GM12878 (cell line): Measurements from ENCODE around the gene NR2F2. TPM values are rescaled to one million over a fixed set of nuclear protein-coding genes. Genes with fewer than 3 reads are reported as not detected.

Experiments used
- ATAC-seq: fragments of 200-7000 bp; cut with Tn5 transposase; 3 replicates; pipeline ENCODE4 v1.9.1; 2020; ENCODE audit warnings: mild to moderate bottlenecking, moderate library complexity
- BruUV-seq: library from RNA; stranded (reverse); fragments of 400-500 nt; replicated peaks from 2 replicates; lab custom pipeline; 2021; lab: Mats Ljungman, UMichigan
- CTCF ChIA-PET: fragments of 300-600 bp; sonication (Branson Sonifier 250); formaldehyde crosslinking; extraction: SDS; loops from one replicate; lab custom pipeline; 2021; ENCODE audit warnings: inconsistent platforms; lab: Yijun Ruan, JAX
- POLR2A ChIA-PET: fragments of 350-600 bp; formaldehyde crosslinking; extraction: SDS; loops from one replicate; lab custom pipeline; 2021; ENCODE audit warnings: inconsistent platforms; lab: Charles Lee
- RAD21 ChIA-PET: fragments of 300-600 bp; sonication (Branson Sonifier 250); formaldehyde crosslinking; loops from one replicate; lab custom pipeline; 2023; ENCODE audit warnings: antibody characterized with exemption; ENCODE audit not compliant: unreplicated experiment; lab: Charles Lee
- SMC1A ChIA-PET: fragments of 300-600 bp; sonication (Branson Sonifier 250); formaldehyde crosslinking; loops from one replicate; lab custom pipeline; 2023; ENCODE audit not compliant: unreplicated experiment, uncharacterized antibody; lab: Charles Lee
- DNase-seq: peaks from one replicate; pipeline ENCODE4 v3.0.0-alpha.2; 2011; ENCODE audit warnings: low read depth, low spot score
- FAIRE-seq: peaks from 3 replicates; lab custom pipeline; 2011; peaks lifted over from hg19 to GRCh38; lab: Jason Lieb, UNC
- H2AFZ ChIP-seq: 2 replicates; pipeline ENCODE4 v1.6.0; 2011; ENCODE audit warnings: low read depth, low read length, control low read depth; ENCODE audit not compliant: control insufficient read depth
- H3K27ac ChIP-seq: 2 replicates; pipeline ENCODE4 v1.5.1; 2011; ENCODE audit warnings: control low read depth; ENCODE audit not compliant: control insufficient read depth, insufficient read depth
- H3K27me3 ChIP-seq, 2 experiments: replicated peaks in 1 of 2; 2 replicates each; pipeline versions ENCODE4 v1.6.0 to v1.6.1; 2011; ENCODE audit warnings: low read length in 1 of 2; ENCODE audit not compliant: control insufficient read depth in 2 of 2, insufficient read depth in 2 of 2
- H3K36me3 ChIP-seq, 2 experiments: 2 replicates each; pipeline ENCODE4 v1.5.1; 2011; ENCODE audit warnings: low read length in 1 of 2; ENCODE audit not compliant: control insufficient read depth in 2 of 2, insufficient read depth in 2 of 2
- H3K4me1 ChIP-seq: 2 replicates; pipeline ENCODE4 v1.6.1; 2011; ENCODE audit warnings: mild to moderate bottlenecking, low read length, moderate library complexity, mixed read lengths; ENCODE audit not compliant: control insufficient read depth, insufficient read depth
- H3K4me2 ChIP-seq: 2 replicates; pipeline ENCODE4 v1.6.0; 2011; ENCODE audit warnings: control low read depth; ENCODE audit not compliant: control insufficient read depth, insufficient read depth
- H3K4me3 ChIP-seq: fragments of 200-600 bp; sonication (generic); 2 replicates; pipeline ENCODE4 v1.5.1; 2016
- H3K79me2 ChIP-seq: 2 replicates; pipeline ENCODE4 v1.6.0; 2011; ENCODE audit warnings: low read length; ENCODE audit not compliant: control insufficient read depth, insufficient read depth
- H3K9ac ChIP-seq: 2 replicates; pipeline ENCODE4 v1.8.0; 2011; ENCODE audit warnings: low read length, control low read depth, mixed read lengths; ENCODE audit not compliant: control insufficient read depth, insufficient read depth
- H3K9me3 ChIP-seq: replicated peaks from 3 replicates; pipeline ENCODE4 v1.5.1; 2011; ENCODE audit warnings: mild to moderate bottlenecking, low read length; ENCODE audit not compliant: control insufficient read depth, insufficient read depth
- H4K20me1 ChIP-seq: 2 replicates; pipeline ENCODE4 v1.6.0; 2011; ENCODE audit not compliant: control insufficient read depth, insufficient read depth
- PAX8 ChIP-seq: fragments of 450-650 bp; IDR thresholded peaks from 2 replicates; pipeline ENCODE4 v1.6.1; 2017; ENCODE audit warnings: mild to moderate bottlenecking, moderate library complexity
- ZNF217 ChIP-seq: fragments of 450-650 bp; IDR thresholded peaks from 2 replicates; pipeline ENCODE4 v1.6.1; 2017; ENCODE audit warnings: antibody characterized with exemption, mild to moderate bottlenecking
- ZNF24 ChIP-seq: fragments of 450-650 bp; IDR thresholded peaks from 2 replicates; pipeline ENCODE4 v1.6.1; 2017; ENCODE audit warnings: antibody characterized with exemption, mild to moderate bottlenecking
- WGBS: methylation state at CpG from one replicate; pipeline ENCODE4 v1.1.6; 2016; ENCODE audit warnings: low lambda C conversion rate; ENCODE audit not compliant: insufficient replicate concordance, insufficient coverage; ENCODE audit errors: missing lambda C conversion rate; 5-methylcytosine and 5-hydroxymethylcytosine counted together
- in situ Hi-C: fragments of 300-500 bp; cut with MboI; formaldehyde crosslinking; loops from 9 replicates; pipeline ENCODE4 v1.14.3; 2018; ENCODE audit warnings: mixed read lengths
- intact Hi-C: fragments of 100-400 bp; cut with micrococcal nuclease; formaldehyde crosslinking; loops from one replicate; pipeline ENCODE4 v1.14.2; 2022; ENCODE audit not compliant: unreplicated experiment
- polyA plus RNA-seq, 11 experiments: library from polyadenylated mRNA; depleted of rRNA in 4 of 11; unstranded in 6 of 11; stranded (reverse) in 5 of 11; fragments of >200 nt; fragmentation: Nextera tagmentation in 4 of 11; fragmentation: Illumina TruSeq in 1 of 11; extraction: Ambion mirVana in 4 of 11; extraction: Trizol in 1 of 11; gene quantifications; 1 replicate in 1 of 11; 2 replicates in 10 of 11; pipeline versions ENCODE4 v1.2.1 to v1.2.3, GENCODE V29; 2011 to 2016; ENCODE audit warnings: inconsistent platforms in 2 of 11, missing spikeins in 2 of 11, low read depth in 1 of 11
- total RNA-seq, 4 experiments: library from RNA; depleted of rRNA in 3 of 4; stranded (reverse); fragments of >200 nt in 3 of 4; fragmentation: Illumina TruSeq in 1 of 4; extraction: Trizol in 1 of 4; gene quantifications; 2 replicates each; pipeline versions ENCODE4 v1.2.1 to v1.2.3, GENCODE V29; 2013 to 2021
- TF ChIP-seq, protein P1 (sequence below): fragments of 450-650 bp; IDR thresholded peaks from 2 replicates; pipeline ENCODE4 v1.6.1; 2014; ENCODE audit warnings: mild to moderate bottlenecking
- TF ChIP-seq, protein P2 (sequence below): fragments of 450-650 bp; IDR thresholded peaks from 2 replicates; pipeline ENCODE4 v1.6.1; 2016; ENCODE audit warnings: mild to moderate bottlenecking, moderate library complexity, borderline replicate concordance
- TF ChIP-seq, protein P3 (sequence below): IDR thresholded peaks from 2 replicates; pipeline ENCODE4 v1.6.1; 2011; ENCODE audit warnings: low read depth, low read length, improper control_type of control experiment, borderline replicate concordance
- TF ChIP-seq, protein P4 (sequence below): IDR thresholded peaks from 2 replicates; pipeline ENCODE4 v1.6.1; 2012; ENCODE audit warnings: mild to moderate bottlenecking, low read depth, low read length
- TF ChIP-seq, protein P5 (sequence below): IDR thresholded peaks from 2 replicates; pipeline ENCODE4 v1.6.1; 2012; ENCODE audit warnings: low read length, inconsistent platforms

The NR2F2 gene
- total and polyA plus RNA-seq, 10 of the 15 experiments (the other 5 are each of a cell fraction or from before 2014, with no cell fraction given) = 1.1 to 10.1 (median 3.2) TPM

DNA sequence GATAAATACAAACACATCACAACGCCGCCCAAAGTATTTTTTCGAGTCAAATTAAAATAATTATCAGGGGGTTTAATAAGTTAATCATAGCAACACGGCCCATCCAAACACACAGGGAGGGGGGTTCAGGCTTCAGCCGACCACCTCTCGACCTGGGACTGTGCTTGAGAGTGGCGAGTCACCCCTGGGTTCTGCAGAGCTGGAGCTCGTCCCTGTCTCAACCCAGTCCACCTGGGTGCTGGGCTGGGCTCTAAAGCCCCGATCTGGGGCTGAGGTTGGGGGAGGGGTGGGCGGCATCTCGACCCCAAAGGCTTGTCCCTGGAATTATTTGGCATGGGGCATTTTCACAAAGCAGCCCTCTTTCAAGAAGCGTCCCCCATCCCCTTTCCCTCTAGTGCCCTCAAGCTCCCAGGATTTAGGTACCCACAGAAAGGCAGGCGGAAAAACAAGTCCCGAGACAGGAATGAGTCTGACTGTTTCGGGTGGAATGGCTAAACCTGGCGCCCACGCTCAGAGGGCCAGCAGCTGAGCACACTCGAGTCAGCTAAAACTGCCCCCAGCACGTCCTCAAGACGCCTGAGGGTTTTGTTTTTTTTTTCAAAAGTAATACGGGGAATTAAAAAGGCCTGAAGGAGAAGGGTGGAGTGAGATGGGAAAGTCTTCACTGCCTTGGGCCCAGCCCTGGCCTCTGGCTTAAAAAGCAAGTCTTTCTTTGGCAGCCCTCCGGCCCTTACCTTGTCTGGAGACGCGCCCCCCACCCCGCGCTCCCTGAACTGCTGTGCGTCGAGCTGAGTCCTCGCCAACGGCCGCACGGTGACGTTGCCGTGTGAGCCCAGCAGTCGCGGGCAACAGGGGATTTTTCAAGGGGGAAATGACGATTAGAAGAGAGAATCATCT, 32.5 kb downstream of the NR2F2 start:
- 2% methylated on average over 36 of the region's 37 CpGs for WGBS
- SMC1A ChIA-PET = interaction anchor here (0.7 to 2.2 kb wide), 4 partner anchors 14 to 1137 kb away, joined by 3 to 6 read pairs (median 4); no protein-coding TSS in a partner anchor
- Histone ChIP-seq H3K27ac (no peak overlapping the region), H2AFZ (no peak overlapping the region), H3K79me2 (no peaks in the 10 kb centered on the region), H3K9ac (no peak overlapping the region), H3K4me3 (no peak overlapping the region), H3K36me3 (no peaks in the 10 kb centered on the region), H3K27me3 (peaks cover 12 to 19% of the 10 kb centered on the region in 2 experiments), H3K9me3 (no peaks in the 10 kb centered on the region; the same call in 2 of the 3 replicates), H3K4me2 (no peak overlapping the region), H3K4me1 (0 out of 2 replicates have a peak, but pooled peaks cover 2% of the 10 kb centered on the region), H4K20me1 (no peaks in the 10 kb centered on the region)
- POLR2A ChIA-PET = interaction anchor here (1.2 kb wide), 1 partner anchor 14 kb away, joined by 3 read pairs; no protein-coding TSS in a partner anchor
- CTCF ChIA-PET = interaction anchor here (0.6 to 1.8 kb wide), 8 partner anchors 26 to 882 kb away, joined by 3 to 5 read pairs (median 4); no protein-coding TSS in a partner anchor
- FAIRE-seq = no peak
- intact Hi-C loops (no loop called here), in situ Hi-C loops (no loop called here)
- DNase-seq = no peak
- TSS peak; percentile 92 for BruUV-seq
- peak; percentile 63 for ATAC-seq
- RAD21 ChIA-PET = interaction anchor here (0.7 to 1.5 kb wide), 10 partner anchors 8 to 170 kb away, joined by 3 to 5 read pairs (median 3); no protein-coding TSS in a partner anchor
- TF ChIP-seq, protein P1, sequence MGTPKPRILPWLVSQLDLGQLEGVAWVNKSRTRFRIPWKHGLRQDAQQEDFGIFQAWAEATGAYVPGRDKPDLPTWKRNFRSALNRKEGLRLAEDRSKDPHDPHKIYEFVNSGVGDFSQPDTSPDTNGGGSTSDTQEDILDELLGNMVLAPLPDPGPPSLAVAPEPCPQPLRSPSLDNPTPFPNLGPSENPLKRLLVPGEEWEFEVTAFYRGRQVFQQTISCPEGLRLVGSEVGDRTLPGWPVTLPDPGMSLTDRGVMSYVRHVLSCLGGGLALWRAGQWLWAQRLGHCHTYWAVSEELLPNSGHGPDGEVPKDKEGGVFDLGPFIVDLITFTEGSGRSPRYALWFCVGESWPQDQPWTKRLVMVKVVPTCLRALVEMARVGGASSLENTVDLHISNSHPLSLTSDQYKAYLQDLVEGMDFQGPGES = no peak
- TF ChIP-seq, protein P2, sequence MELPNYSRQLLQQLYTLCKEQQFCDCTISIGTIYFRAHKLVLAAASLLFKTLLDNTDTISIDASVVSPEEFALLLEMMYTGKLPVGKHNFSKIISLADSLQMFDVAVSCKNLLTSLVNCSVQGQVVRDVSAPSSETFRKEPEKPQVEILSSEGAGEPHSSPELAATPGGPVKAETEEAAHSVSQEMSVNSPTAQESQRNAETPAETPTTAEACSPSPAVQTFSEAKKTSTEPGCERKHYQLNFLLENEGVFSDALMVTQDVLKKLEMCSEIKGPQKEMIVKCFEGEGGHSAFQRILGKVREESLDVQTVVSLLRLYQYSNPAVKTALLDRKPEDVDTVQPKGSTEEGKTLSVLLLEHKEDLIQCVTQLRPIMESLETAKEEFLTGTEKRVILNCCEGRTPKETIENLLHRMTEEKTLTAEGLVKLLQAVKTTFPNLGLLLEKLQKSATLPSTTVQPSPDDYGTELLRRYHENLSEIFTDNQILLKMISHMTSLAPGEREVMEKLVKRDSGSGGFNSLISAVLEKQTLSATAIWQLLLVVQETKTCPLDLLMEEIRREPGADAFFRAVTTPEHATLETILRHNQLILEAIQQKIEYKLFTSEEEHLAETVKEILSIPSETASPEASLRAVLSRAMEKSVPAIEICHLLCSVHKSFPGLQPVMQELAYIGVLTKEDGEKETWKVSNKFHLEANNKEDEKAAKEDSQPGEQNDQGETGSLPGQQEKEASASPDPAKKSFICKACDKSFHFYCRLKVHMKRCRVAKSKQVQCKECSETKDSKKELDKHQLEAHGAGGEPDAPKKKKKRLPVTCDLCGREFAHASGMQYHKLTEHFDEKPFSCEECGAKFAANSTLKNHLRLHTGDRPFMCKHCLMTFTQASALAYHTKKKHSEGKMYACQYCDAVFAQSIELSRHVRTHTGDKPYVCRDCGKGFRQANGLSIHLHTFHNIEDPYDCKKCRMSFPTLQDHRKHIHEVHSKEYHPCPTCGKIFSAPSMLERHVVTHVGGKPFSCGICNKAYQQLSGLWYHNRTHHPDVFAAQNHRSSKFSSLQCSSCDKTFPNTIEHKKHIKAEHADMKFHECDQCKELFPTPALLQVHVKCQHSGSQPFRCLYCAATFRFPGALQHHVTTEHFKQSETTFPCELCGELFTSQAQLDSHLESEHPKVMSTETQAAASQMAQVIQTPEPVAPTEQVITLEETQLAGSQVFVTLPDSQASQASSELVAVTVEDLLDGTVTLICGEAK = no peak
- TF ChIP-seq, protein P3, sequence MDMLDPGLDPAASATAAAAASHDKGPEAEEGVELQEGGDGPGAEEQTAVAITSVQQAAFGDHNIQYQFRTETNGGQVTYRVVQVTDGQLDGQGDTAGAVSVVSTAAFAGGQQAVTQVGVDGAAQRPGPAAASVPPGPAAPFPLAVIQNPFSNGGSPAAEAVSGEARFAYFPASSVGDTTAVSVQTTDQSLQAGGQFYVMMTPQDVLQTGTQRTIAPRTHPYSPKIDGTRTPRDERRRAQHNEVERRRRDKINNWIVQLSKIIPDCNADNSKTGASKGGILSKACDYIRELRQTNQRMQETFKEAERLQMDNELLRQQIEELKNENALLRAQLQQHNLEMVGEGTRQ = no peak
- TF ChIP-seq, protein P4, sequence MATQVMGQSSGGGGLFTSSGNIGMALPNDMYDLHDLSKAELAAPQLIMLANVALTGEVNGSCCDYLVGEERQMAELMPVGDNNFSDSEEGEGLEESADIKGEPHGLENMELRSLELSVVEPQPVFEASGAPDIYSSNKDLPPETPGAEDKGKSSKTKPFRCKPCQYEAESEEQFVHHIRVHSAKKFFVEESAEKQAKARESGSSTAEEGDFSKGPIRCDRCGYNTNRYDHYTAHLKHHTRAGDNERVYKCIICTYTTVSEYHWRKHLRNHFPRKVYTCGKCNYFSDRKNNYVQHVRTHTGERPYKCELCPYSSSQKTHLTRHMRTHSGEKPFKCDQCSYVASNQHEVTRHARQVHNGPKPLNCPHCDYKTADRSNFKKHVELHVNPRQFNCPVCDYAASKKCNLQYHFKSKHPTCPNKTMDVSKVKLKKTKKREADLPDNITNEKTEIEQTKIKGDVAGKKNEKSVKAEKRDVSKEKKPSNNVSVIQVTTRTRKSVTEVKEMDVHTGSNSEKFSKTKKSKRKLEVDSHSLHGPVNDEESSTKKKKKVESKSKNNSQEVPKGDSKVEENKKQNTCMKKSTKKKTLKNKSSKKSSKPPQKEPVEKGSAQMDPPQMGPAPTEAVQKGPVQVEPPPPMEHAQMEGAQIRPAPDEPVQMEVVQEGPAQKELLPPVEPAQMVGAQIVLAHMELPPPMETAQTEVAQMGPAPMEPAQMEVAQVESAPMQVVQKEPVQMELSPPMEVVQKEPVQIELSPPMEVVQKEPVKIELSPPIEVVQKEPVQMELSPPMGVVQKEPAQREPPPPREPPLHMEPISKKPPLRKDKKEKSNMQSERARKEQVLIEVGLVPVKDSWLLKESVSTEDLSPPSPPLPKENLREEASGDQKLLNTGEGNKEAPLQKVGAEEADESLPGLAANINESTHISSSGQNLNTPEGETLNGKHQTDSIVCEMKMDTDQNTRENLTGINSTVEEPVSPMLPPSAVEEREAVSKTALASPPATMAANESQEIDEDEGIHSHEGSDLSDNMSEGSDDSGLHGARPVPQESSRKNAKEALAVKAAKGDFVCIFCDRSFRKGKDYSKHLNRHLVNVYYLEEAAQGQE = no peak
- TF ChIP-seq ZNF24 = no peak
- no peak for TF ChIP-seq PAX8
- TF ChIP-seq, protein P5, sequence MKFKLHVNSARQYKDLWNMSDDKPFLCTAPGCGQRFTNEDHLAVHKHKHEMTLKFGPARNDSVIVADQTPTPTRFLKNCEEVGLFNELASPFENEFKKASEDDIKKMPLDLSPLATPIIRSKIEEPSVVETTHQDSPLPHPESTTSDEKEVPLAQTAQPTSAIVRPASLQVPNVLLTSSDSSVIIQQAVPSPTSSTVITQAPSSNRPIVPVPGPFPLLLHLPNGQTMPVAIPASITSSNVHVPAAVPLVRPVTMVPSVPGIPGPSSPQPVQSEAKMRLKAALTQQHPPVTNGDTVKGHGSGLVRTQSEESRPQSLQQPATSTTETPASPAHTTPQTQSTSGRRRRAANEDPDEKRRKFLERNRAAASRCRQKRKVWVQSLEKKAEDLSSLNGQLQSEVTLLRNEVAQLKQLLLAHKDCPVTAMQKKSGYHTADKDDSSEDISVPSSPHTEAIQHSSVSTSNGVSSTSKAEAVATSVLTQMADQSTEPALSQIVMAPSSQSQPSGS = no peak
- no peak for TF ChIP-seq ZNF217
